ENCODE measurements around the gene RPRD1B. TPM values are rescaled to one million over a fixed set of nuclear protein-coding genes. Genes with fewer than 3 reads are reported as not detected.

RPRD1B gene
- total and polyA plus RNA-seq, 2 donors (not counting 3 experiments of a cell fraction or from before 2014, with no cell fraction given): 13.0 to 29.3 TPM

GRCh38 chr20:38111366-38112232, 78.1 kb downstream of the RPRD1B start:
- DNase-seq (ENCODE audit: low read depth, low spot score): no peak
- POLR2A ChIA-PET: interaction anchor here (1.9 kb wide), 1 partner anchor 12 kb away, joined by 7 read pairs; no protein-coding TSS in a partner anchor
- Histone ChIP-seq H3K27ac (ENCODE audit: insufficient read depth, low read depth, low read length) (no peak overlapping the region), H3K9me1 (replicated peaks; ENCODE audit: control insufficient read depth, extremely low read depth, insufficient read depth, low read length) (no peaks in the 10 kb centered on the region), H3K36me3 (ENCODE audit: control insufficient read depth in 2 of 2, extremely low read depth in 1 of 2, insufficient read depth in 2 of 2, low read length in 2 of 2) (no peaks in the 10 kb centered on the region), H3K79me2 (ENCODE audit: control insufficient read depth, insufficient read depth, low read length) (no peaks in the 10 kb centered on the region), H4K20me1 (replicated peaks; ENCODE audit: control insufficient read depth, extremely low read depth, insufficient read depth, low read length) (no peaks in the 10 kb centered on the region), H2AFZ (ENCODE audit: low read depth, low read length) (no peak overlapping the region), H3K4me1 (ENCODE audit: control insufficient read depth, extremely low read depth, insufficient read depth, low read length) (peaks cover 45% of the 10 kb centered on the region), H3K4me2 (ENCODE audit: insufficient read depth, low read length) (no peak overlapping the region), H3K27me3 (ENCODE audit: control insufficient read depth in 2 of 2, insufficient read depth in 2 of 2, low read length in 2 of 2) (no peaks in the 10 kb centered on the region), H3K9me3 (replicated peaks; ENCODE audit: control insufficient read depth, insufficient read depth, low read length) (no peaks in the 10 kb centered on the region), H3K4me3 (replicated peaks in 1 of 3; ENCODE audit: insufficient read depth in 1 of 3, low read depth in 1 of 3, low read length in 3 of 3) (no peak overlapping the region), H3K9ac (replicated peaks; ENCODE audit: extremely low read depth, insufficient read depth, low read length) (no peak overlapping the region)
- CTCF ChIA-PET: interaction anchor here (0.8 to 4.8 kb wide), 7 partner anchors 12 to 53 kb away, joined by 3 to 35 read pairs (median 4); no protein-coding TSS in a partner anchor
- intact Hi-C loops (cut with micrococcal nuclease) (loop anchor here (2.0 kb wide), 2 partner anchors 27 to 109 kb away; no protein-coding TSS in a partner anchor), dilution Hi-C loops (cut with MboI; ENCODE audit: extremely low pct_ligation_motif_present, low sequenced_read_pairs) (no loop called here)
- TF ChIP-seq GATA2 (IDR thresholded peaks at IDR 0.05; ENCODE audit: insufficient read depth, insufficient read length, low read depth, low read length) (no peak), MAX (IDR thresholded peaks at IDR 0.05; ENCODE audit: insufficient read depth, insufficient read length) (no peak), POLR2AphosphoS5 (IDR thresholded peaks at IDR 0.05; ENCODE audit: insufficient read depth, low read depth, low read length) (no peak), EZH2 (IDR thresholded peaks at IDR 0.05; ENCODE audit: borderline replicate concordance, low read depth, low read length, severe bottlenecking) (no peak), JUN (IDR thresholded peaks at IDR 0.05; ENCODE audit: borderline replicate concordance, insufficient read depth, insufficient read length, low read depth) (no peak), POLR2A (IDR thresholded peaks at IDR 0.05; ENCODE audit: low read depth, low read length) (no peak), FOS (IDR thresholded peaks at IDR 0.05; ENCODE audit: borderline replicate concordance, insufficient read depth, low read length) (no peak), MYC (IDR thresholded peaks at IDR 0.05; ENCODE audit: low read depth, low read length) (no peak)
- TF ChIP-seq, protein P1, sequence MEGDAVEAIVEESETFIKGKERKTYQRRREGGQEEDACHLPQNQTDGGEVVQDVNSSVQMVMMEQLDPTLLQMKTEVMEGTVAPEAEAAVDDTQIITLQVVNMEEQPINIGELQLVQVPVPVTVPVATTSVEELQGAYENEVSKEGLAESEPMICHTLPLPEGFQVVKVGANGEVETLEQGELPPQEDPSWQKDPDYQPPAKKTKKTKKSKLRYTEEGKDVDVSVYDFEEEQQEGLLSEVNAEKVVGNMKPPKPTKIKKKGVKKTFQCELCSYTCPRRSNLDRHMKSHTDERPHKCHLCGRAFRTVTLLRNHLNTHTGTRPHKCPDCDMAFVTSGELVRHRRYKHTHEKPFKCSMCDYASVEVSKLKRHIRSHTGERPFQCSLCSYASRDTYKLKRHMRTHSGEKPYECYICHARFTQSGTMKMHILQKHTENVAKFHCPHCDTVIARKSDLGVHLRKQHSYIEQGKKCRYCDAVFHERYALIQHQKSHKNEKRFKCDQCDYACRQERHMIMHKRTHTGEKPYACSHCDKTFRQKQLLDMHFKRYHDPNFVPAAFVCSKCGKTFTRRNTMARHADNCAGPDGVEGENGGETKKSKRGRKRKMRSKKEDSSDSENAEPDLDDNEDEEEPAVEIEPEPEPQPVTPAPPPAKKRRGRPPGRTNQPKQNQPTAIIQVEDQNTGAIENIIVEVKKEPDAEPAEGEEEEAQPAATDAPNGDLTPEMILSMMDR (IDR thresholded peaks at IDR 0.05; ENCODE audit: extremely low read depth in 1 of 2, insufficient read depth in 1 of 2, low read depth in 1 of 2, low read length in 2 of 2): no peak
- FAIRE-seq: peak; percentile 43
- BruUV-seq (replicated peaks): no TSS peak
